Suprapubic skin (tissue), 4 donors: ENCODE results near the gene BCL7B.

ENCODE experiments used
- POLR2A ChIP-seq, 2 donors: fragments of 450-650 bp; IDR thresholded peaks; one replicate each; pipeline ENCODE4 v1.6.1; 2017; ENCODE audit warnings: antibody characterized with exemption in 2 of 2, mild to moderate bottlenecking in 2 of 2, moderate library complexity in 2 of 2
- POLR2AphosphoS5 ChIP-seq, 3 donors: sonication (generic); formaldehyde crosslinking; IDR thresholded peaks; one replicate each; pipeline ENCODE4 v1.6.1; 2017; ENCODE audit warnings: antibody characterized with exemption in 3 of 3

DNA sequence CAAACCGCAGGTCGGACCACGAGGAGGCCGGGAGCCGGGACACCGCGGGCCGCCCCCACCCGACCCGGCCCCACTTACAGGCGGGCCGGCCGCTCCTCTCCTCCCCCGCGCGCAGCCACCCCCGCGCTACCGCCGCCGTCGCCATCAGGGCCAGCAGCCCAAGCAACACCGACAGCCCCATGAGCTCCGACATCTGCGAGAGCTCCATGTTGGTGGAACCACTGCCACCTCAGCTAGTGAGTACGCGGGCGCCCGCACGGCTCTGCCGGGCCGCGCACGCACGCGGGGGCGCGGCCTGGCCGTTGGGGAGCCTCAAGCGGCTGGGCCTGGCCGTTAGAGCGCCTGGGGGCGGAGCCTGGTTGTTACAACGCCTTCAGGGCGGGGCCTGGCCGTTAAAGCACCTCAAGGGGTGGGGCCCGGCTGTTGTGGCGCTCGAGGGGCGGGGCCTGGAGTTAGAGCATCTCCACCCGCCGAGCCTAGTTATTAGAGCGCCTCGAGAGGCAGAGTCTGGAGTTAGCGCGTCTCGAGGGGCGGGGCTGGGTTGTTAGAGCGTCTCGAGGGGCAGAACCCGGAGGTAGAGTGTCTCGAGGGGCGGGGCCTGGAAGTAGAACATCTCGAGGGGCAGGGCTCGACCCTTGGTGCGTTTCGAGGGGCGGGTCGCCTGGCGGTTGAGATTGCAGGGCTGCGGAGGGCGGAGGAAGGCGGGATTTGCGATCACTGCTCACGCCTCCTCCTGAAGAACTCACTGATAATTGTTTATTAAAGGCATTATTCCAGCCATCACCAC lies 21.0 kb upstream of the BCL7B start, which contains the start of gene TBL2:
- peak in 1 of 3 donors; percentile 18 for TF ChIP-seq POLR2AphosphoS5 (IDR thresholded peaks at IDR 0.05)
- TF ChIP-seq POLR2A (IDR thresholded peaks at IDR 0.05): peak; percentile 65 to 79
